ENCODE data around the gene ITIH3.

Gene ITIH3

GRCh38 chr3:52783211-52783555, 11.4 kb upstream of the ITIH3 start:
- Mint-ChIP-seq H3K36me3 (ENCODE audit: insufficient read depth) (no peaks in the 10 kb centered on the region), H3K27ac (ENCODE audit: low read depth) (no peak overlapping the region), H3K4me1 (peaks cover 5% of the 10 kb centered on the region), H3K27me3 (peaks cover 17% of the 10 kb centered on the region), H3K4me3 (no peak overlapping the region), H3K9me3 (no peaks in the 10 kb centered on the region)
- DNase-seq (ENCODE audit: low spot score in 2 of 2) (no peak), ATAC-seq (replicated peaks; ENCODE audit: extremely low read depth, poor library complexity, severe bottlenecking) (no peak)

GRCh38 chr3:52784021-52784621, 10.5 kb upstream of the ITIH3 start:
- Mint-ChIP-seq H3K27me3 (peaks cover 11% of the 10 kb centered on the region), H3K36me3 (ENCODE audit: insufficient read depth) (no peaks in the 10 kb centered on the region), H3K27ac (ENCODE audit: low read depth) (no peak overlapping the region), H3K9me3 (no peaks in the 10 kb centered on the region), H3K4me3 (no peak overlapping the region), H3K4me1 (peaks cover 5% of the 10 kb centered on the region)
- DNase-seq (ENCODE audit: low spot score in 2 of 2): no peak
- ATAC-seq (replicated peaks; ENCODE audit: extremely low read depth, poor library complexity, severe bottlenecking): no peak

GRCh38 chr3:52784931-52785590, 9.5 kb upstream of the ITIH3 start:
- no peak for ATAC-seq (replicated peaks; ENCODE audit: extremely low read depth, poor library complexity, severe bottlenecking)
- peaks cover 11% of the 10 kb centered on the region for H3K27me3 Mint-ChIP-seq

DNA sequence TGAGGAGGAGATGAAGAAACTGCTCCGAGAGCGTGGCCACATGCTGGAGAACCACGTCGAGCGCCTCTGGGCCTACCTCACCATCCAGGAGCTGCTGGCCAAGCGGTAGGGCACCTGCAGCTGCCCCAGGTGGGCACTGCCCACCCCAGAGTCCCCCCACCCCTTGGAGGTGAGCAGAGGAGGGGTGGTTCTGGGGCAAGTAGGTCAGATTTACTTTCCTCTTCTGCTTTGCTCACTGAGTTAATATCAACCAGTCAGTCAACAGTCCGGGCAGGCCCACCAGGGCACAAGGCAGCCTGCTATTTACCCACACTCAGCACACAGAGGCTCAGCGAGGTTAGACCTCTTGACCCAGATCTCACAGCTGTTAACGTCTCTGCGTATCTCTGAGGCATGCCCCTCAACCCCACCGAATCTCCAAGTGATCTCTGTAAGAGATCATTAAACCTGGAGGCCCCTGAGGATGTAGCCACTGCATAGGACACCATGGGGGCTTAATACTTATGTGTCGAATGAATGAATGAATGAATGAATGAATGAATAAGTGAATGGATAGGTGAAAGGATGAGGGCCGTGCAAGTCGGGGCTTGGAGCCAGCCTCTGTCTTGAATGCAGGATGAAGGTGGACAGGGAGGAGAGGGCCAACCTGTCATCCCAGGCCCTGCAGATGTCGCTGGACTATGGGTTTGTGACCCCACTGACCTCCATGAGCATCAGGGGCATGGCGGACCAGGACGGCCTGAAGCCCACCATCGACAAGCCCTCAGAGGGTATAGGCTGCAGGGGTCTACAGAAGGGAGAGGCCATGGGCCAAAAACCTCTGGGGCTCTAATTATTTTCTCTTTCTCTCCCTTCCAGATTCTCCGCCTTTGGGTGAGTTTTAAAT, 8.0 kb upstream of the ITIH3 start:
- ATAC-seq (replicated peaks; ENCODE audit: extremely low read depth, poor library complexity, severe bottlenecking) (no peak), DNase-seq (ENCODE audit: low spot score in 2 of 2) (no peak)
- H3K9me3 Mint-ChIP-seq: no peaks in the 10 kb centered on the region
- H3K36me3 Mint-ChIP-seq (ENCODE audit: insufficient read depth): no peaks in the 10 kb centered on the region
- H3K27ac Mint-ChIP-seq (ENCODE audit: low read depth): no peak overlapping the region
- H3K4me1 Mint-ChIP-seq: peaks cover 4% of the 10 kb centered on the region
- H3K27me3 Mint-ChIP-seq: peaks cover 11% of the 10 kb centered on the region
- H3K4me3 Mint-ChIP-seq: no peak overlapping the region

More at GRCh38 chr3:52784931-52785590, 9.5 kb upstream of the ITIH3 start:
- Mint-ChIP-seq H3K36me3 (ENCODE audit: insufficient read depth) (no peaks in the 10 kb centered on the region), H3K4me3 (no peak overlapping the region), H3K9me3 (no peaks in the 10 kb centered on the region), H3K4me1 (peaks cover 5% of the 10 kb centered on the region), H3K27ac (ENCODE audit: low read depth) (no peak overlapping the region)
- no peak for DNase-seq (ENCODE audit: low spot score in 2 of 2)

DNA sequence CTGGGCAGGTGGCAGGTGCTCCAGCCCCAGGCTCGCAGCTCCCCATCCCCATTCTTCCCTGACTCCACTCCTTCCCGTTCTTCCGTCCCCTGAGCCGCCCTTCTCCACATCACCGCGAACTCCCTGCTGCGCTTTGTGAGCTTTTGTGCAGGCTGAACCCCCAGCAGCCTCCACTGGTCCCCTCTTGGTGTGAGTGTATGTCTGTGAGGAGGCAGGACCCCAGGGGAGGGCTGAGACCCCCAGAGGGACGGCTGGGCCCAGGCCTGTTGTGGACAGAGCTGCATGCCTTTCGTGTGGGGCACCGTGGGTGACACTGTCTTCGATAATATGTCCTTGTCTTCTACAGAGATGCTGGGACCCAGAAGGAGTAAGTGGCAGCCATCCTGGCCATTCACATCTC, 7.3 kb upstream of the ITIH3 start:
- ATAC-seq (replicated peaks; ENCODE audit: extremely low read depth, poor library complexity, severe bottlenecking) (no peak), DNase-seq (ENCODE audit: low spot score in 2 of 2) (no peak)
- no peak overlapping the region for H3K4me3 Mint-ChIP-seq
- H3K36me3 Mint-ChIP-seq (ENCODE audit: insufficient read depth): no peaks in the 10 kb centered on the region
- H3K27ac Mint-ChIP-seq (ENCODE audit: low read depth): no peak overlapping the region
- no peaks in the 10 kb centered on the region for H3K4me1 Mint-ChIP-seq
- peaks cover 8% of the 10 kb centered on the region for H3K27me3 Mint-ChIP-seq
- no peaks in the 10 kb centered on the region for H3K9me3 Mint-ChIP-seq

DNA sequence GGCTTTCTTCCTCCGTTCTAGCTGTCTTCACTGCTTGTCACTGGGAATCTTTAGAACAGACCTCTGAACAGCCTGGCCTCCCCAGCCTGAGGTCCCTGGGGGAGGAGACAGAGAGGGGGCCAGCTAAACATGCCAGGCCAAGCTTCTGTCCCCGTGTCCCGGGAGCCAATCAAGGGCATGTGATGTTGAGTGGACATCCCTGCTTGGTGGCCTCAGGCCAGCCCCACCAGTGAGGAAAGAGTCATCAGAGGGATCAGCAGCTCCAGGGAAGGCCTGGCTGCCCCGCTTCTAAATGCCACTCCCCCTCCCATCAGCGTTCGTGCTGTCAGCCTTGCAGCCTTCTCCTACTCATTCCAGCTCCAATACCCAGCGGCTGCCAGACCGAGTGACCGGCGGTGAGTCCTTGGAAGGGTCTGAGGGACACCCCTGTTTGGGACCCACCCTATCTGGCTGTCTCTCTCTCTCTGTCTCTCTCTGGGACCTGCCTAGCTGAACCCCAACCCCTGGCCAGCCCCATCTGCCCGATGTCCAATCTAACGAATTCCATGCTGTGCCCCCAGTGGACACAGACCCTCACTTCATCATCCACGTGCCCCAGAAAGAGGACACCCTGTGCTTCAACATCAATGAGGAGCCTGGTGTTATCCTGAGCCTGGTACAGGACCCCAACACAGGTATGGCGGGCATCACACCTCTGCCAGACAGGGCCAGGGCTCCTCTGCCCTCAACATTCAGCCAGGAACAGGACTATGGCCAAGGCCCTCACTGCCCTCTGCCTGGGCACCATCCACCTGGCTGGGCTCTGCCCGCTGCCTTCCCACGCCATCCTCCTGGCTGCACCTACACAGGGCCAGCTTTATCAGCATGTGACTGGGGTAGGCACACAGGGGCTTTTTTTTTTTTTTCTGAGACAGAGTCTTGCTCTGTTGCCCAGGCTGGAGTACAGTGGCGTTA, 6.6 kb upstream of the ITIH3 start:
- DNase-seq (ENCODE audit: low spot score in 2 of 2) (no peak), ATAC-seq (replicated peaks; ENCODE audit: extremely low read depth, poor library complexity, severe bottlenecking) (no peak)
- Mint-ChIP-seq H3K36me3 (ENCODE audit: insufficient read depth) (no peaks in the 10 kb centered on the region), H3K9me3 (no peaks in the 10 kb centered on the region), H3K4me1 (no peaks in the 10 kb centered on the region), H3K27me3 (peaks cover 1% of the 10 kb centered on the region), H3K27ac (ENCODE audit: low read depth) (no peak overlapping the region), H3K4me3 (no peak overlapping the region)

GRCh38 chr3:52788890-52789745, 5.5 kb upstream of the ITIH3 start:
- DNase-seq (ENCODE audit: low spot score in 2 of 2): no peak
- Mint-ChIP-seq H3K27ac (ENCODE audit: low read depth) (no peak overlapping the region), H3K4me3 (no peak overlapping the region), H3K4me1 (no peaks in the 10 kb centered on the region), H3K9me3 (no peaks in the 10 kb centered on the region), H3K27me3 (no peaks in the 10 kb centered on the region), H3K36me3 (ENCODE audit: insufficient read depth) (no peaks in the 10 kb centered on the region)
- ATAC-seq (replicated peaks; ENCODE audit: extremely low read depth, poor library complexity, severe bottlenecking): no peak

- Mint-ChIP-seq H3K4me3 (no peak overlapping the region), H3K27me3 (no peaks in the 10 kb centered on the region), H3K27ac (ENCODE audit: low read depth) (no peak overlapping the region), H3K36me3 (ENCODE audit: insufficient read depth) (no peaks in the 10 kb centered on the region), H3K4me1 (no peaks in the 10 kb centered on the region), H3K9me3 (no peaks in the 10 kb centered on the region)
- DNase-seq (ENCODE audit: low spot score in 2 of 2) (no peak), ATAC-seq (replicated peaks; ENCODE audit: extremely low read depth, poor library complexity, severe bottlenecking) (no peak)
Measured at GRCh38 chr3:52789746-52790040, 4.9 kb upstream of the ITIH3 start.

DNA sequence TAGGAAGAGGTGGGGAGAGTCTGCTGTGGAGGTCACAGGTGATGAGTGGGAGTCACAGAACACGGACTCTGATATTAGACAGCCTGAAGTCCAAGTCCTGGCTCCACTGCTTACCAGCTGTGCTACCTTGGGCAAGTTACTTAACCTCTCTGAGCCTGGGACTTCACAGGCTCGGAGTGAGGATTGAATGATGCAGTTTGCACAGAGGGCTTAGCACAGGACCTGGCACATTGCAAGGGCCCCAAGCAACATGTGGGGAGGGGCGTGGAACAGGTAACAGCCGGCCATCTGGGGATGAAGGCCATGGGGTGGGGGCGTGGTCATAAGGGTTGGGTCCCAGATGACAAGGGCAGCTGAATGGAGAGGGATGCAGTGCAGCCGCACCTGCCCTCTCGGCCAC, 4.3 kb upstream of the ITIH3 start:
- Mint-ChIP-seq H3K4me3 (no peak overlapping the region), H3K9me3 (no peaks in the 10 kb centered on the region), H3K27me3 (no peaks in the 10 kb centered on the region), H3K4me1 (no peaks in the 10 kb centered on the region), H3K36me3 (ENCODE audit: insufficient read depth) (no peaks in the 10 kb centered on the region), H3K27ac (ENCODE audit: low read depth) (no peak overlapping the region)
- DNase-seq (ENCODE audit: low spot score in 2 of 2) (no peak), ATAC-seq (replicated peaks; ENCODE audit: extremely low read depth, poor library complexity, severe bottlenecking) (no peak)

DNA sequence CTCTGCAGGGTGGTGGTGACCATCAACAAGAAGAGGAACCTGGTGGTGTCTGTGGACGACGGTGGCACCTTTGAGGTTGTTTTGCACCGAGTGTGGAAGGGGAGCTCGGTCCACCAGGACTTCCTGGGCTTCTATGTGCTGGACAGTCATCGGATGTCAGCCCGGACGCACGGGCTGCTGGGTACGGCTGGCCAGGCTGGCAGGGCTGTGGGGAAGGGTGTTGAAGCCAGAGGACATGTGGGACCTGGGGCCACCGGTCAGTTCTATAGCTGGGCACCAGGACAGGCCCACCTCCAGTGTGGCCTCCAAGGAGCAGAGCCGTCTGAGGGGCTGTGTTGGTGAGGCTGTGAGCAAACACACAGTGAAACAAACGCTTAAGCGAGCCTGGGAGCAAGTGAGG, 3.9 kb upstream of the ITIH3 start:
- no peaks in the 10 kb centered on the region for H3K36me3 Mint-ChIP-seq (ENCODE audit: insufficient read depth)
- no peak overlapping the region for H3K27ac Mint-ChIP-seq (ENCODE audit: low read depth)

GRCh38 chr3:52791366-52791765, 3.2 kb upstream of the ITIH3 start:
- Mint-ChIP-seq H3K27ac (ENCODE audit: low read depth) (no peak overlapping the region), H3K4me1 (no peaks in the 10 kb centered on the region), H3K4me3 (no peak overlapping the region), H3K27me3 (no peaks in the 10 kb centered on the region), H3K36me3 (ENCODE audit: insufficient read depth) (no peaks in the 10 kb centered on the region), H3K9me3 (no peaks in the 10 kb centered on the region)
- no peak for DNase-seq (ENCODE audit: low spot score in 2 of 2)
- no peak for ATAC-seq (replicated peaks; ENCODE audit: extremely low read depth, poor library complexity, severe bottlenecking)

More for the DNA sequence above, 3.9 kb upstream of the ITIH3 start:
- no peaks in the 10 kb centered on the region for H3K4me1 Mint-ChIP-seq
- no peaks in the 10 kb centered on the region for H3K27me3 Mint-ChIP-seq
- no peak overlapping the region for H3K4me3 Mint-ChIP-seq
- DNase-seq (ENCODE audit: low spot score in 2 of 2): no peak
- H3K9me3 Mint-ChIP-seq: no peaks in the 10 kb centered on the region
- ATAC-seq (replicated peaks; ENCODE audit: extremely low read depth, poor library complexity, severe bottlenecking): no peak

- Mint-ChIP-seq H3K36me3 (ENCODE audit: insufficient read depth) (no peaks in the 10 kb centered on the region), H3K27me3 (no peaks in the 10 kb centered on the region), H3K4me1 (no peaks in the 10 kb centered on the region), H3K4me3 (no peak overlapping the region), H3K27ac (ENCODE audit: low read depth) (no peak overlapping the region), H3K9me3 (no peaks in the 10 kb centered on the region)
- no peak for DNase-seq (ENCODE audit: low spot score in 2 of 2)
- ATAC-seq (replicated peaks; ENCODE audit: extremely low read depth, poor library complexity, severe bottlenecking): no peak
Measured at GRCh38 chr3:52791928-52792327, 2.7 kb upstream of the ITIH3 start.

All from central memory CD8-positive, alpha-beta T cell (primary cell).